ENCODE results near the gene HPGDS.
"Not testable (repeated sequence)": the region's sequence is repeated elsewhere in the genome, so short reads cannot be mapped to it uniquely, and the experiment has no call there.

HPGDS gene

DNA sequence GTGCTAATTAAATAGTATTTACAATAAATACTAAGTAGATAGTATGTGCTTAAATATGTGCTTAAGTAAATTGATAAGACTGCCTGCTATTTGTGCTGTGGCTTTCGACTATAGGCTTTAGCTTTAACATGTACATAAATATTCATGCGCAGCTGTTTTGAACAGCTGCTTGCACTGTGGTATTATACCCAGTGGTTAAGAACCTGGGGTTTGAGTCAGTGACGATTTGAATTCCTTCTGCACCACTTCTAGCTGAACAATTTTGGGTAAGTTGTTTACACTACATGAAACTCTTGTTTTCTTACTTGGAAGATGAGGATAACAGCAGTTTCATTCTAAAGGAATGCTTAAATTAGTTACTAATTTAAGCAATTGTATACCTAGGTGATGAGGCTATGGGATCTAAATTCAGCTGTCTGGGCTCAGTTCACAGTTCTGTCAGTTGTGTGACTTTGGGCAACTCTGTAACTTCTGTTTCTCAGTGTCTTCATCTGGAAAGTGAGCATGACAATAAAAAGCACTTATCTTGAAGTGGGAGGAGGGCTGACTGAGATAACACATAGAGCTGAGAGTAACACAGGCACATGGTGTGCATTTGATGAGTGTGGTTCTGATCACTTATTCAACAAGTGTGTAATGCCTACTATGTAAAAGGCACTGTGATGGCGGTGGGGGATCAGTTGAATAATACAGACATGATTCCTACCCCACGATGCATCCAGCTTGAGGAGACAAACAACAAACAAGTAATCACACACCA lies 37.0 kb downstream of the HPGDS start:
- TF ChIP-seq, protein P1, sequence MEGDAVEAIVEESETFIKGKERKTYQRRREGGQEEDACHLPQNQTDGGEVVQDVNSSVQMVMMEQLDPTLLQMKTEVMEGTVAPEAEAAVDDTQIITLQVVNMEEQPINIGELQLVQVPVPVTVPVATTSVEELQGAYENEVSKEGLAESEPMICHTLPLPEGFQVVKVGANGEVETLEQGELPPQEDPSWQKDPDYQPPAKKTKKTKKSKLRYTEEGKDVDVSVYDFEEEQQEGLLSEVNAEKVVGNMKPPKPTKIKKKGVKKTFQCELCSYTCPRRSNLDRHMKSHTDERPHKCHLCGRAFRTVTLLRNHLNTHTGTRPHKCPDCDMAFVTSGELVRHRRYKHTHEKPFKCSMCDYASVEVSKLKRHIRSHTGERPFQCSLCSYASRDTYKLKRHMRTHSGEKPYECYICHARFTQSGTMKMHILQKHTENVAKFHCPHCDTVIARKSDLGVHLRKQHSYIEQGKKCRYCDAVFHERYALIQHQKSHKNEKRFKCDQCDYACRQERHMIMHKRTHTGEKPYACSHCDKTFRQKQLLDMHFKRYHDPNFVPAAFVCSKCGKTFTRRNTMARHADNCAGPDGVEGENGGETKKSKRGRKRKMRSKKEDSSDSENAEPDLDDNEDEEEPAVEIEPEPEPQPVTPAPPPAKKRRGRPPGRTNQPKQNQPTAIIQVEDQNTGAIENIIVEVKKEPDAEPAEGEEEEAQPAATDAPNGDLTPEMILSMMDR (IDR thresholded peaks at IDR 0.05; ENCODE audit: control insufficient read depth, insufficient read depth, low read depth, low read length, missing control alignments), result no peak
- H3K4me3 ChIP-seq (ENCODE audit: control insufficient read depth, low read depth, low read length), result no peak overlapping the region
- no peak for DNase-seq (ENCODE audit: low read depth)

- no peak overlapping the region for H3K4me3 ChIP-seq (ENCODE audit: control insufficient read depth, low read depth, low read length)
- no peak for DNase-seq (ENCODE audit: low read depth)
- TF ChIP-seq, protein P1 (IDR thresholded peaks at IDR 0.05; ENCODE audit: control insufficient read depth, insufficient read depth, low read depth, low read length, missing control alignments), result peak; percentile 54
These were observed 38.2 kb downstream of the HPGDS start for GRCh38 chr4:94304365-94304971.

GRCh38 chr4:94302191-94302590 lies 40.4 kb downstream of the HPGDS start:
- TF ChIP-seq, protein P1 (IDR thresholded peaks at IDR 0.05; ENCODE audit: control insufficient read depth, insufficient read depth, low read depth, low read length, missing control alignments), result no peak
- no peak overlapping the region for H3K4me3 ChIP-seq (ENCODE audit: control insufficient read depth, low read depth, low read length)
- no peak for DNase-seq (ENCODE audit: low read depth)

DNA sequence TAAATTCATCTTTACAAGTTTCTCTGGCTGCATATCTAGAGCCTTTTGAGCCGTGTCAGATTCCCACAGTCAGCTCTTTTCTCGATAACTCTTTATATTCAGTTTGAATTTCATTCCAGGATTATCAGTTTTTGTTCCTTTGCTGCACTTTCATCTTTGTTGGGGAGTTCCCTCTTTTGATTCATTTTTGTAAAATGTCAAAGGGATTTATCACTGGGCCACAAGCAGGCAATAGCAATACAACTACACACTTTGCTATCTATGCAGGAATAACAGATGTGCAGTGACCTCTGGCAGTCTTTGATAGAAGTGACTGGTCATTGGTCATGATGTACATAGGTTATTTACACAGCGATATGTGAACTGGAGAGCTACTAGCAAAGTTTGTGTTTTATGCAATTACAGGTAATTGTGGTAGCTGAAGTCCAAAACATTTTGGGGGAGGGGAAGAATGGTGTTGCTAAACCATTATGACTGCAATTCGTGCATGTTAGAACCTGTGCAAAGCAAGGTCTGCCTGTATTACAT lies 43.8 kb downstream of the HPGDS start:
- TF ChIP-seq, protein P1 (IDR thresholded peaks at IDR 0.05; ENCODE audit: control insufficient read depth, insufficient read depth, low read depth, low read length, missing control alignments), result no peak
- DNase-seq (ENCODE audit: low read depth), result no peak
- H3K4me3 ChIP-seq (ENCODE audit: control insufficient read depth, low read depth, low read length), result no peak overlapping the region

DNA sequence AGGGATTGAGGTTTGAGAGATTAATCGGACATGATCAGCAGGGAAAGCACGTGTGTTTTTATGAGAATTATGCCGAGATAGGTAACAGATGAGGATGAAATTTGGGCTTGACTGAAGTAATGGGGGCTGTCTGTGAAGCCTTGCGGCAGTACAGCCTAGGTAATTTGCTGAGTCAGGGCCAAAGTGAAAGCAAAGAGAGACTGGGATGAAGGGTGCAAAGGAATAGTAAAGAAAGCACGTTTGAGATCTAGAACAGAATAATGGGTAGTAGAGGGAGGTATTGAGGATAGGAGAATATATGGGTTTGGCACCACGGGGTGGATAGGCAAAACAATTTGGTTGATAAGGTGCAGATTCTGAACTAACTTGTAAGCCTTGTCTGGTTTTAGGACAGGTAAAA lies 47.2 kb downstream of the HPGDS start:
- DNase-seq (ENCODE audit: low read depth); H3K4me3 ChIP-seq (ENCODE audit: control insufficient read depth, low read depth, low read length): not testable (repeated sequence)

GRCh38 chr4:94293981-94294380 lies 48.7 kb downstream of the HPGDS start:
- H3K4me3 ChIP-seq (ENCODE audit: control insufficient read depth, low read depth, low read length); DNase-seq (ENCODE audit: low read depth): not testable (repeated sequence)

DNA sequence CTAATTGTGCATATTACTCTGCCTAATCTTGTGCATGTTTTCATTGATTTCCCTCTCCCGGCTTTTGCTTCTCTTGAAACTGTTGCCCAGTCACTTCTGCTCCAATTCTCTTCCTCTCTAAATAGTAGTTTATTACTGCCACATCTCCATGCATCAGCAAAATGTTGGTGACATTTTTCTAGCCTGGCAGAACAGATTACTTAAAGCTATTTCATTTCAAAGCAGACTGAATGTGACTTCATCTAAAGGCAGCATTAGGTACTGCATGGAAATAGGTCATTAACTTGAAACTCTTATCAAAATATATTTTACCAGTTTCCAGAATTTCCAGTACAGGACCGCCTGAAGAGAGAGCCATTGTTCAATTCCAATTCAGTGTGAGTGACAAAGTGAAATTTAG lies 52.4 kb downstream of the HPGDS start:
- H3K4me3 ChIP-seq (ENCODE audit: control insufficient read depth, low read depth, low read length), result no peak overlapping the region
- DNase-seq (ENCODE audit: low read depth), result no peak
- TF ChIP-seq, protein P1 (IDR thresholded peaks at IDR 0.05; ENCODE audit: control insufficient read depth, insufficient read depth, low read depth, low read length, missing control alignments), result no peak
